Esophagus mucosa (tissue), 1 donor: Measurements from ENCODE around the gene PIK3CA. TPM values are rescaled to one million over a fixed set of nuclear protein-coding genes. Genes with fewer than 3 reads are reported as not detected.
A peak's percentile ranks its signal among the peaks of the same experiment; 100 is the strongest.
"Not testable (repeated sequence)": the region's sequence is repeated elsewhere in the genome, so short reads cannot be mapped to it uniquely, and the experiment has no call there.

Experiments
- ATAC-seq: fragments of 200-7000 bp; cut with Tn5 transposase; one replicate; pipeline ENCODE4 v1.9.1; 2020
- total RNA-seq: library from RNA; stranded (reverse); gene quantifications from one replicate; pipeline ENCODE4 v1.2.4, GENCODE V29; 2023
- donor health status: DM: yes; HTN: yes; CAD: no.

Gene PIK3CA
- total RNA-seq, 1 donor from 2014 or later: 12.5 TPM

GRCh38 chr3:179265875-179266274, 117.7 kb downstream of the PIK3CA start:
- ATAC-seq: no peak

- peak; percentile 57 for ATAC-seq
These were observed 118.6 kb downstream of the PIK3CA start for GRCh38 chr3:179266701-179267211.

GRCh38 chr3:179268400-179269051, 120.4 kb downstream of the PIK3CA start:
- no peak for ATAC-seq

GRCh38 chr3:179269152-179269707, 121.1 kb downstream of the PIK3CA start:
- no peak for ATAC-seq

GRCh38 chr3:179272385-179272784, 124.2 kb downstream of the PIK3CA start:
- ATAC-seq: no peak

- ATAC-seq: not testable (repeated sequence)
These were observed 126.3 kb downstream of the PIK3CA start for GRCh38 chr3:179274434-179274833.

- no peak for ATAC-seq
These were observed 127.8 kb downstream of the PIK3CA start for GRCh38 chr3:179276001-179276400.

- no peak for ATAC-seq
These were observed 128.6 kb downstream of the PIK3CA start for GRCh38 chr3:179276743-179277142.

GRCh38 chr3:179278151-179278550, 130.0 kb downstream of the PIK3CA start:
- ATAC-seq: no peak

- ATAC-seq: no peak
These were observed 131.0 kb downstream of the PIK3CA start for GRCh38 chr3:179278932-179279693.

- no peak for ATAC-seq
These were observed 131.7 kb downstream of the PIK3CA start for GRCh38 chr3:179279837-179280236.

- ATAC-seq: no peak
These were observed 133.7 kb downstream of the PIK3CA start for GRCh38 chr3:179281825-179282224.

GRCh38 chr3:179286331-179286730, 138.2 kb downstream of the PIK3CA start:
- no peak for ATAC-seq

- no peak for ATAC-seq
These were observed 140.7 kb downstream of the PIK3CA start for GRCh38 chr3:179288845-179289244.

GRCh38 chr3:179289295-179289694, 141.1 kb downstream of the PIK3CA start:
- ATAC-seq: no peak

Other genes starting within 250 kb of the PIK3CA start
- gene ZMAT3, start 76.5 kb upstream of the PIK3CA start, total RNA-seq: 7.2 TPM
- 0.68 TPM for gene KCNMB3, start 102.8 kb downstream of the PIK3CA start, total RNA-seq
- gene ZNF639, start 174.7 kb downstream of the PIK3CA start, total RNA-seq: 14.1 TPM
- gene MFN1, start 199.4 kb downstream of the PIK3CA start, total RNA-seq: 42.0 TPM